Measurements from ENCODE around the gene TNS3. TPM values are rescaled to one million over a fixed set of nuclear protein-coding genes. Genes with fewer than 3 reads are reported as not detected.

Gene TNS3
- total and polyA plus RNA-seq, 2 donors (not counting 3 experiments of a cell fraction or from before 2014, with no cell fraction given), result 10.4 to 45.1 TPM

DNA sequence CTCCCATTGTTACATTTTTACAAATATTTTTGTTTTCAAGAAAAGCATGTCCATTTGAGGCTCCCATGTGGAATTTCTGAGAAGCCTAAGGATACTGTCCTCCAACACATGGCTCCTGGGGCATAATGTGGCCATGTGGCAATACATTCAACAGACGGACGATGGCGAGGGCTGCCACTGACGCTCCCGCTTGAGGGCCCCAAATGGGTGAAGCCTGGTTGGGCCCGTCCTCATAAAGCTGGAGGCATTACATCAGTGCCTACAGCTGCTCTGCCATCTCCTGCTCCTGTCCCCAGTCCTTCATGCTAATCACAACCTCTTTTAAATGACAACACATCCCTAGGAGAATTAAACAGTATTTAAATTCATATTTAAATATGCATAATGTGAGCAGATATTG, 246.8 kb downstream of the TNS3 start:
- H3K9me3 ChIP-seq (replicated peaks; ENCODE audit: control insufficient read depth, insufficient read depth, low read length), result no peaks in the 10 kb centered on the region
- FAIRE-seq (no peak), DNase-seq (ENCODE audit: low read depth, low spot score) (no peak)
- H3K9me1 ChIP-seq (replicated peaks; ENCODE audit: control insufficient read depth, extremely low read depth, insufficient read depth, low read length), result no peaks in the 10 kb centered on the region
- no peaks in the 10 kb centered on the region for H4K20me1 ChIP-seq (replicated peaks; ENCODE audit: control insufficient read depth, extremely low read depth, insufficient read depth, low read length)
- ChIA-PET POLR2A (no interaction called here), CTCF (interaction anchor here (4.0 kb wide), 1 partner anchor 69 kb away, joined by 18 read pairs; no protein-coding TSS in a partner anchor)
- no peak for TF ChIP-seq CTCF (IDR thresholded peaks at IDR 0.05; ENCODE audit: extremely low read depth in 1 of 2, insufficient read depth in 1 of 2, low read depth in 1 of 2, low read length in 2 of 2)
- intact Hi-C loops (cut with micrococcal nuclease), result no loop called here
- BruUV-seq (replicated peaks), result no TSS peak
- dilution Hi-C loops (cut with MboI; ENCODE audit: extremely low pct_ligation_motif_present, low sequenced_read_pairs), result no loop called here
- H3K4me2 ChIP-seq (ENCODE audit: insufficient read depth, low read length), result no peak overlapping the region
- no peaks in the 10 kb centered on the region for H3K79me2 ChIP-seq (ENCODE audit: control insufficient read depth, insufficient read depth, low read length)
- no peaks in the 10 kb centered on the region for H3K4me1 ChIP-seq (ENCODE audit: control insufficient read depth, extremely low read depth, insufficient read depth, low read length)
- no peak overlapping the region for H3K27ac ChIP-seq (ENCODE audit: insufficient read depth, low read depth, low read length)
- H3K4me3 ChIP-seq (replicated peaks in 1 of 3; ENCODE audit: insufficient read depth in 1 of 3, low read depth in 1 of 3, low read length in 3 of 3), result no peak overlapping the region
- H3K36me3 ChIP-seq (ENCODE audit: control insufficient read depth in 2 of 2, extremely low read depth in 1 of 2, insufficient read depth in 2 of 2, low read length in 2 of 2), result no peaks in the 10 kb centered on the region
- H3K9ac ChIP-seq (replicated peaks; ENCODE audit: extremely low read depth, insufficient read depth, low read length), result no peak overlapping the region
- no peak overlapping the region for H2AFZ ChIP-seq (ENCODE audit: low read depth, low read length)
- no peaks in the 10 kb centered on the region for H3K27me3 ChIP-seq (ENCODE audit: control insufficient read depth in 2 of 2, insufficient read depth in 2 of 2, low read length in 2 of 2)

- no peak overlapping the region for H3K4me2 ChIP-seq (ENCODE audit: insufficient read depth, low read length)
- no peak overlapping the region for H2AFZ ChIP-seq (ENCODE audit: low read depth, low read length)
- ChIA-PET POLR2A (no interaction called here), CTCF (interaction anchor here (0.7 to 4.0 kb wide), 2 partner anchors 10 to 68 kb away, joined by 4 to 18 read pairs; no protein-coding TSS in a partner anchor)
- intact Hi-C loops (cut with micrococcal nuclease) (no loop called here), dilution Hi-C loops (cut with MboI; ENCODE audit: extremely low pct_ligation_motif_present, low sequenced_read_pairs) (no loop called here)
- H3K9me3 ChIP-seq (replicated peaks; ENCODE audit: control insufficient read depth, insufficient read depth, low read length), result no peaks in the 10 kb centered on the region
- no peak for TF ChIP-seq CTCF (IDR thresholded peaks at IDR 0.05; ENCODE audit: extremely low read depth in 1 of 2, insufficient read depth in 1 of 2, low read depth in 1 of 2, low read length in 2 of 2)
- no peak for TF ChIP-seq MYC (IDR thresholded peaks at IDR 0.05; ENCODE audit: low read depth, low read length)
- no peak for TF ChIP-seq JUN (IDR thresholded peaks at IDR 0.05; ENCODE audit: borderline replicate concordance, insufficient read depth, insufficient read length, low read depth)
- TF ChIP-seq, protein P1, sequence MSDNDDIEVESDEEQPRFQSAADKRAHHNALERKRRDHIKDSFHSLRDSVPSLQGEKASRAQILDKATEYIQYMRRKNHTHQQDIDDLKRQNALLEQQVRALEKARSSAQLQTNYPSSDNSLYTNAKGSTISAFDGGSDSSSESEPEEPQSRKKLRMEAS (IDR thresholded peaks at IDR 0.05; ENCODE audit: insufficient read depth, insufficient read length), result no peak
- no peak for TF ChIP-seq EZH2 (IDR thresholded peaks at IDR 0.05; ENCODE audit: borderline replicate concordance, low read depth, low read length, severe bottlenecking)
- no peak for TF ChIP-seq FOS (IDR thresholded peaks at IDR 0.05; ENCODE audit: borderline replicate concordance, insufficient read depth, low read length)
- no peak for TF ChIP-seq POLR2A (IDR thresholded peaks at IDR 0.05; ENCODE audit: low read depth, low read length)
- TF ChIP-seq GATA2 (IDR thresholded peaks at IDR 0.05; ENCODE audit: insufficient read depth, insufficient read length, low read depth, low read length), result no peak
- no peak for TF ChIP-seq POLR2AphosphoS5 (IDR thresholded peaks at IDR 0.05; ENCODE audit: insufficient read depth, low read depth, low read length)
- no TSS peak for BruUV-seq (replicated peaks)
- no peaks in the 10 kb centered on the region for H3K36me3 ChIP-seq (ENCODE audit: control insufficient read depth in 2 of 2, extremely low read depth in 1 of 2, insufficient read depth in 2 of 2, low read length in 2 of 2)
- no peak overlapping the region for H3K9ac ChIP-seq (replicated peaks; ENCODE audit: extremely low read depth, insufficient read depth, low read length)
- FAIRE-seq, result no peak
- H3K9me1 ChIP-seq (replicated peaks; ENCODE audit: control insufficient read depth, extremely low read depth, insufficient read depth, low read length), result no peaks in the 10 kb centered on the region
- peaks cover 9% of the 10 kb centered on the region for H3K4me1 ChIP-seq (ENCODE audit: control insufficient read depth, extremely low read depth, insufficient read depth, low read length)
- H3K79me2 ChIP-seq (ENCODE audit: control insufficient read depth, insufficient read depth, low read length), result no peaks in the 10 kb centered on the region
- no peaks in the 10 kb centered on the region for H4K20me1 ChIP-seq (replicated peaks; ENCODE audit: control insufficient read depth, extremely low read depth, insufficient read depth, low read length)
- H3K27me3 ChIP-seq (ENCODE audit: control insufficient read depth in 2 of 2, insufficient read depth in 2 of 2, low read length in 2 of 2), result no peaks in the 10 kb centered on the region
- no peak for DNase-seq (ENCODE audit: low read depth, low spot score)
- no peak overlapping the region for H3K4me3 ChIP-seq (replicated peaks in 1 of 3; ENCODE audit: insufficient read depth in 1 of 3, low read depth in 1 of 3, low read length in 3 of 3)
- no peak overlapping the region for H3K27ac ChIP-seq (ENCODE audit: insufficient read depth, low read depth, low read length)
Measured at GRCh38 chr7:47333959-47334358, 248.0 kb downstream of the TNS3 start.

All from endothelial cell of umbilical vein (primary cell).